Left ventricle myocardium inferior (tissue), 1 donor: ENCODE results near the gene NMNAT2. TPM values are rescaled to one million over a fixed set of nuclear protein-coding genes. Genes with fewer than 3 reads are reported as not detected.

ENCODE experiments used
- DNase-seq: peaks from one replicate; pipeline ENCODE4 v3.0.0-alpha.2; 2020
- H3K27ac ChIP-seq: fragments of 200-600 bp; replicated peaks from 2 replicates; pipeline ENCODE4 v1.8.0; 2021
- H3K27me3 ChIP-seq: fragments of 200-600 bp; 2 replicates; pipeline ENCODE4 v1.8.0; 2021; ENCODE audit warnings: low read depth
- H3K36me3 ChIP-seq: fragments of 200-600 bp; 2 replicates; pipeline ENCODE4 v1.8.0; 2021
- H3K4me1 ChIP-seq: fragments of 200-600 bp; 2 replicates; pipeline ENCODE4 v1.8.0; 2021
- H3K4me3 ChIP-seq: fragments of 200-600 bp; 2 replicates; pipeline ENCODE4 v1.8.0; 2021; ENCODE audit warnings: mild to moderate bottlenecking, moderate library complexity
- H3K9me3 ChIP-seq: fragments of 200-600 bp; replicated peaks from 2 replicates; pipeline ENCODE4 v1.8.0; 2021
- CTCF ChIP-seq: fragments of 200-600 bp; IDR thresholded peaks from 2 replicates; pipeline ENCODE4 v1.8.0; 2021; ENCODE audit warnings: antibody characterized with exemption, mild to moderate bottlenecking, borderline replicate concordance
- intact Hi-C: fragments of 100-400 bp; cut with micrococcal nuclease; formaldehyde crosslinking; loops from one replicate; pipeline ENCODE4 v1.11.0; 2022
- total RNA-seq: library from RNA; stranded (reverse); fragmentation: NEBNext Ultra II Directional; extraction: Animal tissue kit (Norgen Biotek cat#: 25700); gene quantifications from one replicate; pipeline ENCODE4 v1.2.1, GENCODE V29; 2021
- donor health status: DM: no; HTN: yes; CAD: no; lungs with severe emphysema.

The NMNAT2 gene
- total RNA-seq, 1 donor from 2014 or later, result 3.4 TPM

- no peak for TF ChIP-seq CTCF
- no peak for DNase-seq
- intact Hi-C loops, result no loop called here
- H3K9me3 ChIP-seq, result no peaks in the 10 kb centered on the region
- no peaks in the 10 kb centered on the region for H3K27me3 ChIP-seq
- H3K36me3 ChIP-seq, result no peaks in the 10 kb centered on the region
- H3K27ac ChIP-seq, result peak overlapping the region; percentile 45
- peaks cover 22% of the 10 kb centered on the region for H3K4me1 ChIP-seq
- H3K4me3 ChIP-seq, result no peak overlapping the region
These were observed 61.5 kb downstream of the NMNAT2 start for GRCh38 chr1:183356534-183357182.

GRCh38 chr1:183355797-183356196, 62.4 kb downstream of the NMNAT2 start:
- intact Hi-C loops, result no loop called here
- TF ChIP-seq CTCF, result no peak
- H3K27me3 ChIP-seq, result no peaks in the 10 kb centered on the region
- no peak overlapping the region for H3K27ac ChIP-seq
- no peak for DNase-seq
- H3K4me3 ChIP-seq, result no peak overlapping the region
- H3K9me3 ChIP-seq, result no peaks in the 10 kb centered on the region
- H3K36me3 ChIP-seq, result no peaks in the 10 kb centered on the region
- H3K4me1 ChIP-seq, result peaks cover 22% of the 10 kb centered on the region

- intact Hi-C loops, result no loop called here
- no peaks in the 10 kb centered on the region for H3K9me3 ChIP-seq
- H3K27me3 ChIP-seq, result no peaks in the 10 kb centered on the region
- no peak for DNase-seq
- TF ChIP-seq CTCF, result no peak
- H3K4me3 ChIP-seq, result no peak overlapping the region
- no peak overlapping the region for H3K27ac ChIP-seq
- peaks cover 22% of the 10 kb centered on the region for H3K4me1 ChIP-seq
- no peaks in the 10 kb centered on the region for H3K36me3 ChIP-seq
These were observed 63.0 kb downstream of the NMNAT2 start for GRCh38 chr1:183355181-183355580.

GRCh38 chr1:183353597-183353996, 64.6 kb downstream of the NMNAT2 start:
- Histone ChIP-seq H3K27ac (no peak overlapping the region), H3K9me3 (no peaks in the 10 kb centered on the region)
- intact Hi-C loops, result no loop called here

GRCh38 chr1:183349201-183349711, 68.9 kb downstream of the NMNAT2 start:
- no peaks in the 10 kb centered on the region for H3K36me3 ChIP-seq
- no peaks in the 10 kb centered on the region for H3K27me3 ChIP-seq
- peaks cover 33% of the 10 kb centered on the region for H3K4me1 ChIP-seq
- H3K27ac ChIP-seq, result peak overlapping the region; percentile 24
- no peak overlapping the region for H3K4me3 ChIP-seq
- H3K9me3 ChIP-seq, result no peaks in the 10 kb centered on the region
- no peak for DNase-seq
- no peak for TF ChIP-seq CTCF
- intact Hi-C loops, result no loop called here

More at GRCh38 chr1:183353597-183353996, 64.6 kb downstream of the NMNAT2 start:
- Histone ChIP-seq H3K27me3 (no peaks in the 10 kb centered on the region), H3K36me3 (no peaks in the 10 kb centered on the region), H3K4me3 (no peak overlapping the region), H3K4me1 (peaks cover 36% of the 10 kb centered on the region)
- no peak for TF ChIP-seq CTCF
- no peak for DNase-seq
